Stimulated activated CD4-positive, alpha-beta T cell treated with anti-CD3 and anti-CD28 coated beads, Interleukin-12 subunit alpha, Interleukin-12 subunit beta, amount 100 ng/mL, for 24 hours (primary cell): ENCODE results near the gene DENND2D.

Experiments
- DNase-seq, 2 experiments: peaks; one replicate each; pipeline ENCODE4 v3.0.0-alpha.2; 2020; ENCODE audit warnings: low read depth in 2 of 2

DENND2D gene, protein sequence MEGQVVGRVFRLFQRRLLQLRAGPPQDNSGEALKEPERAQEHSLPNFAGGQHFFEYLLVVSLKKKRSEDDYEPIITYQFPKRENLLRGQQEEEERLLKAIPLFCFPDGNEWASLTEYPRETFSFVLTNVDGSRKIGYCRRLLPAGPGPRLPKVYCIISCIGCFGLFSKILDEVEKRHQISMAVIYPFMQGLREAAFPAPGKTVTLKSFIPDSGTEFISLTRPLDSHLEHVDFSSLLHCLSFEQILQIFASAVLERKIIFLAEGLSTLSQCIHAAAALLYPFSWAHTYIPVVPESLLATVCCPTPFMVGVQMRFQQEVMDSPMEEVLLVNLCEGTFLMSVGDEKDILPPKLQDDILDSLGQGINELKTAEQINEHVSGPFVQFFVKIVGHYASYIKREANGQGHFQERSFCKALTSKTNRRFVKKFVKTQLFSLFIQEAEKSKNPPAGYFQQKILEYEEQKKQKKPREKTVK

DNA sequence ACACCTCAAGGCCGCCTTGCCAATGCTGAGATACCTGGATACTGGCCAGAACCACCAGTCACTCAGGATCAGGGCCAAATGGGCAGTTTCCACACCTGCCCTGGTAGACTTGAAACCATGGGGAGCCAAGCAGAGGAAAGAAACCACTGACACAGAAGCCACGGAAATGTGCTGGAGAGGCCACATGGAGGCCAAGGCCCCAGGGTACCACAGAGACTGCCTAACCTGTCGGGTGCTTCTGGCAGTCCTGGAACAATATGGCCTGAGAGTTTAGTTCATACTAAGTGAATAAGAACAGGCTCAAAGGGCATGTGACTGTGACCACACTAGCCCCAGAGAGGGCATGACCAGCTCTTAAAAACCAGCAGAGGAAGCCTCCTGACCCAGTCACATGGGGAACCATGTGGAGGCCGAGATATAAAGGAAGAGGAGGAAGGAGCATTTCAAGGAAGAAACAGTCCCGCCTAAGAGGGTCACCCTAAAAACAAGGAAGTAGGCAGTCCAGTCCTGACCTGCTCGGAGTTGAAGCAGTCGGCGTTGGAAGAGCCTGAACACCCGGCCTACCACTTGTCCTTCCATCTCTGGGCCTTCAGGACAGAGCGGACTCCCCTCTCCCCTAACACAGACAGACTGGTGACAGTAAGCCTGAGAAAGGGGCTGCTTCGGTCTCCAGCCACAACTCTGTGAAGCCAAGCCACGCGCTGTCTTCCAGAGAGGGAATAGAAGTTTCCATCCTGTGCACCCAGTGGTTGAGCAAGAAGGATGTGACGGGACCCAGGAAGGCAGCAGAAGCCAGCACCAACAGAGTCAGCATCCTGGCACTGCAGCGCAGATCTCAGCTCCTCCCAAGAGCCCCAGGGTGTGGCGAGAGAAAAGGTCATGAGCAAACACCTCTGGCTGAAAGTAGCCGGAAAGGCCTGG is at the start of gene DENND2D:
Gene DENND2D (minus strand): TSS at position 766 of the 921 bp plus-strand sequence. CDS start 187 bp downstream, at position 579.
- DNase-seq: peak; percentile 56 to 72

DNA sequence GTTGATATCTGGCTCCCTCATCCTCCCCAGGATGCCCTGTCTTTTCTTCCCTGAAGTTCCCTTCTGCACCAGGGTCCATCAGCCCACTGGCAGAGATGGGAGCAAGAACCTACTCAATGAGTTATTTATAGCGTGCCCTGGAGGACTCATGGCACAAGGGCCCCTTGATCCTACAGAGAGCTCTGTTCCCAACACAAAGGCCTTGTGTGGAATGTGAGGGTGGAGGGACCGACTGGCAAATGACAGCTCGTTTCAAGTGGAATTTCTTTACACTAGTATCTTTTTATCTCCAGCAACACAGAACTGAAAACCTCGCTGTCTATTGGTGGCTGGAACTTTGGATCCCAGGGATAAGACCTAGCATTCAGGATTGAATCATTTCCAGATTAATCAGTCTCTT is 49.5 kb upstream of the DENND2D start:
- no peak for DNase-seq

DNA sequence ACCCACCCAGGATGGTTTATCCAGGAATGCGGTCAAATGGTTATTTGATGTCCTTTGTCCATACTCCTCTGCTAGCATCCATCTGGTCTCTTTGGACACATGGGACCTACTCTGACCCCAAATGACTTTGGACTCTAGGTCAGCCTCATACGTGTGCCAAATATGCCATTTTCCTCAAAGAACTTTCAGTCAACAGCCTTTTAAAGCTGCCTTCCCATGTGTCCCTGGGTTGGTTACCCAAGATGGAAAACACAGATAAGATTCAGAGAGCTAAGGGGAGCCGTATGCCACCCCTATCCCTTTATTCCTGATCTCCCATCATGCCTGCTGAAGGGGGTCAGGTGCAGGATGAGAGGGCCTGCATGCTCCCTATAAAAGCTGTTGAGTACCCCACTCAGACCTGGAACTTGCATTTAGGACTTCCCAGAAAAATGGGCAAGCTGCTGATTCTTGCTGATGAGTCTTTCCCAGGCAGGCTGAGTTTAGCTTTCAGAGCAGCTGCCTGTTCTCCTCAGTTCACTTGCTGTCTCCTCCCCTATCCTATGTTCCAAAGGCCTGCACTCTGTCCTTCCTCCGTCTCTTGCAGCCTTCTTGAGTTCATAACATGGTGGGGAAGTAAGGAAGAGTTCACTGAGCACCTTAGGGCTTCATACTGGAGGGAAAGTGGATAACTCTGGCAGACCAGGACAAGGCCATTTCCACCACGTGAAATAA is 46.8 kb upstream of the DENND2D start:
- no peak for DNase-seq

DNA sequence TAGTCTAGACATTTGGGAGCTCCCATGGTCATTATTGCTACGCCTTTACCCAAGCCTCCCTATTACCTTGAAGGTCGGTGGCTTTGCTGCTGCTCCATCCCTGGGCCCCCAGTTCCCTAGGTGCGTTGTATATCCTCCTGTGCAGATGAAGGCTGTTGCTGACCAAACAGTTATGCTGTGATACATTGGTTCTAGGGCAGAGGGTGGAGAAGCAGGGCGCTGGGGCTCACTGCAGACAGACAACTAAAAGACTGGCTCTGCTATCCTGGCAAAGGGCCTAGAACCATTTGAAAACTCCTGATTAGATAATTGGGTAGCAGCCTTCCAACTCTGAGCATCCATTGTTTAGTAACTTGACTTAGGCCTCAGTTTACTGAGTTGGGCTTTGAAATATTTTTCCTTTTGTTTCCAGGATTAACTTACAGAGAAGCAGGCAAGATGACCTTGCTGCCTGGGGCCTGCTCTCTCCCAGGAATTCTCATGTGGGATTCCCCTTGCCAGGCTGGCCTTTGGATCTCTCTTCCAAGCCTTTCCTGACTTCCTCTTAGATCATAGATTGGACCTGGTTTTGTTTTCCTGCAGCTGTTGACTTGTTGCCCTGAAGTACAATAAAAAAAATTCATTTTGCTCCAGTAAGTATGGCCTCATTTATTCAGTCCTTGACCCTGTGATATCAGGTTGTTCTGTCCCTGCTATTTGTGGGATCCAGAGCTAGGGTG is 42.5 kb upstream of the DENND2D start:
- no peak for DNase-seq

DNA sequence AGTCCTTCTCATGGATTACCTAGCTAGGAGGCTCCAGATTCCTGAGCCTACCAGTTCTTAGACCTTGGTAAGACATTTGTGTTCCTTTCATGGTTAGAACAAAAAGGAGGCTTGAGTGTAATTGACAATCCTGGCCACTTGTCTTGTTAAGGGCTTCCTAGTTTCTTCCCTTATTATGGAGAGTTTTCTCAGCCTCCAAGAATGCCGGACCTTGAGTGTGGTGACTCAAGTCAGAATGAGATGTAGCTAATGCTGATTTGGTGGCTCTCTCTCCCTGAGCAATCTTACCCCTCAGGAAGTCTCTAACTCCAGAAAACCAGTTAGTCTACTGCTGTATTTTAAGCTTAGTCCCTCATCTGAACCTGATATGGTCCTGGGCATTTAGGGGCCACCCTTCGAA is 41.4 kb upstream of the DENND2D start:
- no peak for DNase-seq

DNA sequence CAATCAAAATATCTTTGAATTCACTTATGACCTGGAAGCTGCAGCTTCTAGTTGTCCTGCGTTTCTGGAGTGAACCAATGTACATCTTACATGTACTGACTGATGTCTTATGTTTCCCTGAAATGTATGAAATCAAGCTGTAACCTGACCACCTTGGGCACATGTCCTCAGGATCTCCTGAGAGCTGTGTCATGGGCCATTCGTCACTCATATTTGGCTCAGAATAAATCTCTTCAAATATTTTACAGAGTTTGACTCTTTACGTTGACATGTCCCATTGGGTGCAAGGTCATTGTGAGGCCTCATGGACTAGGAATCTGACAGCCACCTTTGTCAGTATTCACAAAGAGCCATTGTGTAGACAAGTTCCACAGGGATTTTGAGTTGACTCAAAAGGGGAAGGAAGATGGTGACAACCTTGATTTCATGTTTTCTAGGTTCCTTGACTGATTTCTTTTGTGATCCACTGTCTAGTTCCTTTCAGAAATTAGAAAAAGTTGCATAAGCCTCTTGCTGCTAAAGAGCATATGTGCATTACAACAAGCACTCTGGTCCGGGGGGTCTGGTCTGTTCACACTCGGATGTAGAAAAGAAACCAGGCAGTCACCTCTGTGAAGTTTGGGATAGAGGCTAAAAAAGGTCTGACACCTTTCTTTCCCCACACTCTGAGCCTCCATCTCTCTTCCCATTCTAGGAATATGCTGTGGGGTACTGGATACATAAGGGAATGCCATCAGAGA is 37.8 kb upstream of the DENND2D start:
- no peak for DNase-seq

DNA sequence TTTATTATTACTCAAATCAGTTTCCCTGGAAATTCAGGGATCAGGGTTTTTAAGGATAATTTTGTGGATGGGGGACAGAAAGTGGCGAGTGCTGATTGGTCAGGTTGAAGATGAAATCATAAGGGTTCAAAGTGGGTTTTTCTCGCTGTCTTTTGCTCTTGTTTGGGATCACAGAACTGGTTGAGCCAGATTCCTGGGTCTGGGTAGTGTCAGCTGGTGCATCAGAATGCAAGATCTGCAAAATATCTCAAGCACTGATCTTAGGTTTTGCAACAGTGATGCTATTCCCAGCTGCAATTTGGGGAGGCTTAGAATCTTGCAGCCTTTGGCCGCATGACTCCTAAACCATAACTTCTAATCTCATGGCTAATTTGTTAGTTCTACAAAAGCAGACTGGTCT is 36.4 kb upstream of the DENND2D start:
- no peak for DNase-seq

DNA sequence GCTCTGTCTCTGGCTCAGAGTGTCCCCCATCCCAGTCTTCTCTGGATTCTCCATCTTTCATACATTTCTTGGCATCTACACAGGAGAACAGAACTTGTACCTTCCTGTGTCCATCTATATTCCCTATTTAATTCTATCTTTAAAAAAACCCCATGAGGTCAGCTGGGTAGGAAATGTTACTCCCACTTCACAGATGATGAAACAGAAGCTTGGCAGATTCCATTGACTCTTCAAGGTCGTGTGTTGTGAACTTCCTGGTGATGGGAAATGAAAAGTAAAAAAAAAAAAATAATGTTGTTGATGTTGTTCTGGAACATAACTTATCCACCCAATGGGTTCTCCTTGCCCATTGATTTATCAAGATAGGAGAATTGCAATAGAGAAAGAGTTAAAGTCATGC is 35.9 kb upstream of the DENND2D start:
- DNase-seq: no peak

DNA sequence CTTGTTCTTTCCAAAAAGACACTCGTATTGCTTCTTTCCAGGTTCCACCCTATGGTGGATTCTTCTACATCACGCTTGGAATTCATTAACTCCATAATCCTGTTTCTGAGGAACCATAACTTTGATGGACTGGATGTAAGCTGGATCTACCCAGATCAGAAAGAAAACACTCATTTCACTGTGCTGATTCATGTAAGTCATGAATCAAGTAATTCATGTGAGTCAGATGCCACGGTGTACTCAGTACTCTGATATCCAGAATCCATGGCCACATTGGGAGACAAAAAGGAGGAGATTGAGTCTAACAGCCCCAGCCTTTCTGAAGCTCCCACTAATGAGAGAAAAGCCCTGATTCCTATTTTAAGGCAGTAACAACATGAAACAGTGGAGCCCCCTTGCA is 34.4 kb upstream of the DENND2D start:
- no peak for DNase-seq

DNA sequence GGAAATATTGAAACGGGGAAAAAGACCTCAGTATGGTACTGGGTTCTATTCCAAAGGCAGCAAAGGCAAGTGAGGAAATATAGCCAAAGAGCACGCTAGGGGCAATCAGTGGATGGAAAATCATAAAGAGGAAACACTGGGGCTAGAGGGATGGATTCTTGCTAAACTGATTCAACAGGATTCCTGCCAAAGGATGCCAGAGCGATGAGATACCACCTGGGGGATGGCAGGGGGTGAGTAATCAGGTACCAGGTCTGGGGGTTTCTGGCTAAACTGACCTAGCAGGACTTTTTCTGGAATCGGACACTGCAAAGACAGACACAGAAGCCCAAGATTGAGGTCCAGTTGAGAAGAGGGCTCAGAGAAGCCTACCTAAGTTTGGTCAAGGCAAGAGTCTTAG is 33.8 kb upstream of the DENND2D start:
- DNase-seq: no peak

DNA sequence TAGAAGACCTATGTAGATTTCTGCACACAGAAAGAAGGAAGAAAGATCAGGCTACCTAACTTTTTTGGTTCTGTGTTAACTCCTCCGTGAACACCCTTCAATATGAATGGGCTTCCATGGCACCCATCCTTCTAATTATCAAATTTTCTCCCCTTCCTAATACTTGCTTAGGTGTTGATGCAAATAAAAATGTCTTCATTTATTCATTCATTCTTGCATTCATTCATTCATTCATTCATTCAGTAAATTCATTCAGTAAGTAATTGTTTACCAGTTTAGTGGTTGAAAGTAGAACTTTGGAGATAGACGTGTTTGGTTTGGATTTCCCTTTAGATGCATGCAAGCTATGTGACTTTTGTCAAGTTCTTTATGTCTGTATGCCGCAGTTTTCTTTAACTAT is 31.7 kb upstream of the DENND2D start:
- no peak for DNase-seq

DNA sequence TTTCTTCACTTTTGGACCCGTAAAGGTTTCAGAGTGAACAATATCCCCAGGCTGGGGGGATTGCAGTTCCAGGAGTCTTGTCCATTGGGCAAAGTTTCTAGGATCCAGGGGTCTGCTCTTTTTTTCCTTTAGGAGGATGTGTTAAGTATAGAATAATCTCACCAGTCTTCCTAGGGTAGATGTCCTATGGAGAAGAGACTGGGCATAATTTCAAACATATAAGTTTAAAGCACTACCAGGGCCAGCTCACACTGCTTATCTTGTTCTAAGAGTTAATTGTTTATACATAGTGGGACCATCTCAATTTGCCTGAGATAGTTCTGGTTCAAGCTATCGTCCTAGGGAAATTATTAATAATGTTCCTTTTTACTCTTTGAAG is 28.3 kb upstream of the DENND2D start:
- DNase-seq: no peak

DNA sequence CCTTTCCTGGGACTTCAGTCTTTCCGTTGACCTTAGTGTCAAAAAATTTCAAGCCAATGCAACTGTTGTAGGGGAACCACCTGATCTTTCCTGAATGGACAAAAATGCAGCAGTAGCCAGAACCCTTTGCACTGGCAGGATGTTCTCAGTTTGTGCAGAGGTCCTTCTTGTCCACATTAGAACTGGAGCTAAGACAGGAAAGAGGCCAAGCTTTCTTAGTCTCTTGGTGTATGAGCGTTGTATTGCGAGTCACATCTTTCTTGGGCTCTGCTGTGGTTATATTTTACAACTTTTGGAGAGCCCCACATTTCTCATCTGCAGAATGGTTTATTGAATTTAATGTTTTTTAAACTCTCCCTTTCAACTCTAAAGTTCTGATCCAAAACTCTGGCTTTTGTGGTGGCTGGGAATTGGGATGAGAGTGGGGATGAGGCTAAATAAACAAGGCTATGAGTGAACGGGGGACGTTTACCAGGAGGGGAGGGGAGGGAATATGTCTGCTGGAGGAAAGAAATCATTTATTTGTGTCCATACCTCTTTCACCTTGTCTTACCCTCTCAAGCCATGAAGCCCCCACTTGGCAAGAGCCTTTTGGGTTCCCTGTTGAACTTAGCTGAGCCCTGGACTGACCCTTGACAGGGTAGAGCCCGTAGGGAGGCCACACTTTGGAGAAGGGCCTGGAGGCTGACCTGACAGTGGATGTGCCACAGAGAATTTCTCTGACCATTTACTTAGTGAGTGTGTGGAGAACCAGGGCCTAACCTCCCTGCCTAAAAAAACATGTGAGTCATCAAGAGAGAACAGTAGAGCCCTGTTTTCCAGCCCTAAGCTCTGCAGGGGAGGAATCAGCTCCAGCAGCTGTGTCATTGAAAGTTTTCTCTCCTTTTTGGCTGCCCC is 27.7 kb upstream of the DENND2D start:
- DNase-seq: no peak

DNA sequence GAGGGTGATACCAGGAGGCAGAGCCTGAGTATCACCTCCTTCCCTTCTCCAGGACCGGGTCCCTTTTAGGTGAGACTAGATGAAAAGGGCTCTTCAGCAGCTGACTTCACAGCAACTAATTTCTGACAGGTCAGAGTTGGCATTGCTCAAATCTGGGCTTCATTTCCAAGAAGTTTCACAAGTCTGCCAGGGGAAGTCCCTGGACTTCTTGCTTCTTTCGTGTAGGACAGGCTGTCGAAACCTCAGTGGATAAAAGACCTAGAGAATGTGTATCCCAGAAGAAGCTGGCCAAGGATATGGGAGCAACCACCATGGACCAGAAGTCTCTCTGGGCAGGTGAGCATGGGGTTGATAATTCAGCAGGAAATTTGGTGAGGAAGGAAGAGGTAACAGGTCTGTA is 27.0 kb upstream of the DENND2D start, which contains the start of gene CHI3L2:
Gene CHI3L2 (plus strand): TSS at position 280 of the 400 bp plus-strand sequence. CDS start 17 bp downstream, at position 297.
- DNase-seq: no peak

DNA sequence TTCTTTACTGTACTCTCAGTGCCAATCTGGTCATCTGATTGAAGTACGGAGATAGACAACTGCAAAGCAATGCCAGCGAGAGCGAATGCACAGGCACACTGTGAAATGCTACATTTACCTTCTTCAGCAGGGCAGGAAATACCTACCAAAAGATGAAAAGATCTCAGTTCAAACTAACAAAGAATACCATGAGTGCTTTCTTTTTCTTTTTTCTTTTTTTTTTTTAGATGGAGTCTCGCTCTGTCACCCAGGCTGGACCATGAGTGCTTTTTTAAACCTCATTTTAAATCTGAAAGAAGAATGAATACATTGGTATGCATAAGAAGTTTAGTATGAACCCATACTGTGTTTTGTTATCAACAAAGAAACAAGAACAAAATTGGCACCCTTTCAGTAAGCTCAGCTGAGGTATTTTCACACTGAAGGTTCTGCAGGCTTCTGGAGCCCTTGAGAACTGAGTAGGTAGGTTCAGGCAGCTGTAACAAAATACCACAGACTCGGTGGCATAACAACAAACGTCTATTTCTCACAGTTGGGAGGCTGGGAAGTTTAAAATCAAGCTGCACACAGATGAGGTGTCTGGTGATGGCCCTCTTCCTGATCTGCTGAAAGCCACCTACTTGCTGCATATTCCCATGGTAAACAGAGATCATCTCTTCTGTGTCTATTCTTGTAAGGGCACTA is 25.4 kb upstream of the DENND2D start:
- no peak for DNase-seq

DNA sequence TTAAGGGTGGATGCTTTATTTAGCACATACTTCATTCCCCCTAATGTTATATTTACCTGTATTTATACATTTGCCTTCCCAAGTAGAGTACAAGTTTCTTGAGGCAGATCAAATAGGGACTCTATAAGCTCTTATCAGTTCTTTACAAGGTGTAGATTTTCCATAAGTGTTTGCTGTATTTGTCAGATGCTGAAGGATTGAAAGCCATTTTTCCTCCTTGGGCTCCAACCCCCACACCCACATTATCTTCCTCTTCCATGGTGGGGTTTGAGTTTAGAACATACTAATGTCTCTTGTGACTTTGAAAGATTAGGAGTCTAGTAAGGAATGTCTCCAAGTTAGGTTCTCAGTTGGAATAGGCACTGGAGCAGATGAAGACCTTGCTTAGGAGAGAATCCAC is 24.6 kb upstream of the DENND2D start:
- DNase-seq: no peak

DNA sequence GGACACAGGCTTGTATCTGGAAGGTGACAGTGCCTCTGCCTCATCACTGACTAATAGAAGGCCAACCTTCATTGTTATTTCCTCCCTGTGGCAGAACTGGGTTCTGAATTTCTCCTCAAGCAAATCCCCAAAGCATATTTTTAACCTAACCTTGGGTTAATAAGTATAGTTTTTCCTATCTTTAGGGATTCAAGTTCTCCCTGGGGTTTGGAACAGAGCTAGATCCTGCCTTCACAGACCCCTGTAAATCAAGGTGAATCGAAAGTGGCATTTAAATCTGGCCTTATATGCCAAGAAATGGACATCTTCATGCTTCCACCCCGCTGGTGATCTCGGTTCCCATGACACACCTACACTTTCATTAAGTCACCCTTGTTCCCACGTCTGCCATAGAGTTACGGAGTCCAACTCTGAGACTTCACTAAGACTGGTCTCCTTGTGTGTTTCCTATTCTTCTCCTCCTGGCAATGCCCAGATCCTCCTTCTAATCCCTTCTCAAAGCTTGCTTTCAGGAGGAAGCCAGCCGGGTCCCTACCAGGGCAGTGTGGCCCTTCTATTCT is 22.8 kb upstream of the DENND2D start:
- no peak for DNase-seq

DNA sequence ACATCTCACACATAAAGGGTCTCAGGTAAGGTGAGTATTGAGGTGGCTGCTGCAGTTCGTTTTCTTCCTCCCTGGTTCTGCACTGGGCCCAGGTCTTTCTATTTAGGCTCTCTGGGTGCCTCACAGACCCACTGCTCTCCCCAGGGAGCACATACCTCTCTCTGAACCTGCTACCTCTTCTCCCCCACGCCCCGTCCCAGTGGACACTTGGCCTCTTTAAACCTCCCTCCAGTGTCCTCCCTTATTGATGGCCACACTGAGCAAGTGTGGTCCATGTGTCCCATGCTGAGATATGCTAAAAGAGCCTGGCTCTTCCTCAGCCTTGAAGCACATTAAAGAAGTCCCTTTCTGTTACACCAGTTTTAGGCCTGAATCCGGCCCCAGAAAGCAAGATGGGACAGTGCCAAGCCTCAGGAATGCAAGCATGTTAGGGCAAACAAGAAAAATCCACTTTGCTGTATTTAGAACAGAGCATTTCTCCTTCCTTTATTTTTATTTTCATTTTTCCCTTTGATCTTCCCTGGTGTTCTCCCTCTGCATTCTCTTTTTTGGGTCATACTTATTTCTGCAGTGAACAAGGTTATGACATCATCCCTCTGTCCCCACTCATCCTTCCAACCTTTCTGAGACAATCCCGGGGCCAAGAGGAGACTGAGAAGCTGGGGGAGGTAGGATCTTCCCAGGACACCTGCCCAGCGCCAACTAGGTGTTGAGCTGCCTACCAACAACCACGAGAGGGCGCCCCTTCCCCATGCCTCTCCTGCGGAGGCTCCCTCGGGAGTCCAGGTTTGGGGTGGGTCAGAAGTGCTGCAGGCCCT is 22.1 kb upstream of the DENND2D start:
- peak; percentile 51 to 74 for DNase-seq
